Measurements from ENCODE around the gene PPARGC1A.

- no peak for TF ChIP-seq CTCF (IDR thresholded peaks at IDR 0.05)
- no peak for TF ChIP-seq POLR2AphosphoS5 (IDR thresholded peaks at IDR 0.05)
Measured at GRCh38 chr4:23762551-23762950, 127.3 kb downstream of the PPARGC1A start.
